Lower leg skin (tissue), 3 donors: ENCODE results near the gene CCDC91.

Experiments used
- CTCF ChIP-seq, 3 donors: fragments of 450-650 bp; IDR thresholded peaks; one replicate each; pipeline ENCODE4 v1.5.1; 2016; ENCODE audit warnings: antibody characterized with exemption in 3 of 3, mild to moderate bottlenecking in 3 of 3, moderate library complexity in 2 of 3
- POLR2A ChIP-seq, 2 donors: fragments of 450-650 bp; IDR thresholded peaks; one replicate each; pipeline ENCODE4 v1.6.1; 2016 to 2017; ENCODE audit warnings: antibody characterized with exemption in 2 of 2, mild to moderate bottlenecking in 1 of 2, moderate library complexity in 1 of 2

- TF ChIP-seq CTCF (IDR thresholded peaks at IDR 0.05): no peak
- TF ChIP-seq POLR2A (IDR thresholded peaks at IDR 0.05): no peak
Observed at GRCh38 chr12:28320353-28320752, 130.1 kb downstream of the CCDC91 start.
